ENCODE results near the gene NHLH2.

DNA sequence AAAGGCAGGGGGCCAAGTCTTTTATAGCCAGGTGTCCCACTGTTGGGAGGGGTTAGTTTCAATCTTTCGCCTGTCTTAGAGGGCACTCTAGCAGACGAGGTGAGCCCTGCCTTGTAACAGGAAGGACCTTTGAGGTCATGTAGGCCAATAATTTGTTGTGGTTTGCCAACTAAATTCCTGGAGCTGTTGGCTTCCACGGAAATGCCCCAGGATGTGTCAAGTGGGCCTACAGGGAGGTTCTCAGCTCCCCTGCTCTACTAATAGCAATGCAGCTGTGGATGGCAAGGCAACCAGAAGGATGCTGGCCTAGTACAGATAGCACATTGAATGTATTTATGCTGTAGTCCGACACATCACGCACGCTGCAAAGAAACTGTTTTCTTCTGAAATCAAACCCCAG is 50.1 kb downstream of the NHLH2 start:
- TF ChIP-seq CTCF (IDR thresholded peaks at IDR 0.05; ENCODE audit: insufficient read depth, low read depth, low read length) (no peak), EZH2 (IDR thresholded peaks at IDR 0.05; ENCODE audit: insufficient read depth, low read length) (no peak)
